Gastroesophageal sphincter (tissue), 4 donors: ENCODE data around the gene DNAL4. TPM values are rescaled to one million over a fixed set of nuclear protein-coding genes. Genes with fewer than 3 reads are reported as not detected.

ENCODE experiments used
- ATAC-seq: fragments of 150-250 bp; one replicate; pipeline ENCODE4 v1.9.1; 2016; ENCODE audit warnings: mild to moderate bottlenecking, moderate library complexity
- H3K27ac ChIP-seq, 4 donors: fragments of 200-600 bp; sonication (generic) in 3 of 4; 1 replicate in 3 of 4; 2 replicates in 1 of 4; pipeline ENCODE4 v1.5.1; 2016 to 2019
- H3K27me3 ChIP-seq: fragments of 200-600 bp; sonication (generic); one replicate; pipeline ENCODE4 v1.5.1; 2019
- H3K36me3 ChIP-seq, 2 donors: fragments of 200-600 bp; sonication (generic); one replicate each; pipeline ENCODE4 v1.5.1; 2019; ENCODE audit warnings: control low read depth in 1 of 2
- H3K4me1 ChIP-seq, 3 donors: fragments of 200-600 bp; sonication (generic); 1 replicate in 2 of 3; 2 replicates in 1 of 3; pipeline ENCODE4 v1.5.1; 2016 to 2019; ENCODE audit warnings: control low read depth in 2 of 3
- H3K4me3 ChIP-seq, 2 donors: fragments of 200-600 bp; sonication (generic); one replicate each; pipeline ENCODE4 v1.5.1; 2019; ENCODE audit warnings: mild to moderate bottlenecking in 1 of 2, moderate library complexity in 1 of 2
- H3K9me3 ChIP-seq, 3 donors: fragments of 200-600 bp; sonication (generic); one replicate each; pipeline ENCODE4 v1.5.1; 2017 to 2019; ENCODE audit warnings: control low read depth in 2 of 3
- CTCF ChIP-seq, 4 experiments: fragments of 200-600 bp in 2 of 4; fragments of 450-650 bp in 2 of 4; sonication (generic) in 1 of 4; IDR thresholded peaks; one replicate each; pipeline ENCODE4 v1.5.1; 2017 to 2019; ENCODE audit warnings: antibody characterized with exemption in 4 of 4, mild to moderate bottlenecking in 2 of 4, moderate library complexity in 2 of 4
- EP300 ChIP-seq: sonication (generic); formaldehyde crosslinking; IDR thresholded peaks from one replicate; pipeline ENCODE4 v1.6.1; 2017; ENCODE audit warnings: antibody characterized with exemption, mild to moderate bottlenecking
- POLR2A ChIP-seq, 2 donors: fragments of 450-650 bp; IDR thresholded peaks; one replicate each; pipeline ENCODE4 v1.6.1; 2017; ENCODE audit warnings: antibody characterized with exemption in 2 of 2, mild to moderate bottlenecking in 2 of 2, moderate library complexity in 1 of 2
- POLR2AphosphoS5 ChIP-seq: sonication (generic); formaldehyde crosslinking; IDR thresholded peaks from one replicate; pipeline ENCODE4 v1.6.1; 2017; ENCODE audit warnings: antibody characterized with exemption
- WGBS, 2 donors: methylation state at CpG; one replicate each; pipeline ENCODE4 v1.1.5; 2018; ENCODE audit warnings: low coverage in 1 of 2; 5-methylcytosine and 5-hydroxymethylcytosine counted together
- total RNA-seq, 4 donors: library from RNA; depleted of rRNA; stranded (reverse); fragments of >200 nt; gene quantifications; one replicate each; pipeline ENCODE4 v1.1.0, GENCODE V29; 2016

Gene DNAL4
- total RNA-seq, 4 donors from 2014 or later, result 10.0 to 16.1 (median 14.6) TPM

- Histone ChIP-seq H3K9me3 (no peaks in the 10 kb centered on the region), H3K27ac (no peak overlapping the region), H3K4me1 (peaks cover 0 to 12% (median 0%) of the 10 kb centered on the region in 3 donors), H3K36me3 (no peaks in the 10 kb centered on the region), H3K4me3 (no peak overlapping the region), H3K27me3 (no peaks in the 10 kb centered on the region)
- ATAC-seq, result no peak
- WGBS, 2 donors, result 65 to 70% methylated on average over 2 of the region's 16 CpGs
- TF ChIP-seq EP300, result no peak
- TF ChIP-seq CTCF (IDR thresholded peaks at IDR 0.05), result no peak
- no peak for TF ChIP-seq POLR2AphosphoS5
- no peak for TF ChIP-seq POLR2A (IDR thresholded peaks at IDR 0.05)
Measured at GRCh38 chr22:38770257-38770949, 23.5 kb downstream of the DNAL4 start.

GRCh38 chr22:38768036-38768435, 25.9 kb downstream of the DNAL4 start:
- ATAC-seq, result no peak
- H3K27me3 ChIP-seq, result no peaks in the 10 kb centered on the region
- H3K36me3 ChIP-seq, result no peaks in the 10 kb centered on the region
- TF ChIP-seq CTCF (IDR thresholded peaks at IDR 0.05), result no peak
- no peak for TF ChIP-seq POLR2A (IDR thresholded peaks at IDR 0.05)
- TF ChIP-seq POLR2AphosphoS5, result no peak
- no peak for TF ChIP-seq EP300
- peaks cover 0 to 12% (median 0%) of the 10 kb centered on the region in 3 donors for H3K4me1 ChIP-seq
- no peaks in the 10 kb centered on the region for H3K9me3 ChIP-seq
- H3K27ac ChIP-seq, result no peak overlapping the region
- no peak overlapping the region for H3K4me3 ChIP-seq
- 92% methylated on average over 7 of the region's 11 CpGs; no CpG with 5 or more reads in 1 of the 2 donors for WGBS, 2 donors

GRCh38 chr22:38767313-38767712, 26.6 kb downstream of the DNAL4 start:
- TF ChIP-seq EP300, result no peak
- TF ChIP-seq POLR2AphosphoS5, result no peak
- no peak for TF ChIP-seq POLR2A (IDR thresholded peaks at IDR 0.05)
- no peak for TF ChIP-seq CTCF (IDR thresholded peaks at IDR 0.05)
- Histone ChIP-seq H3K9me3 (no peaks in the 10 kb centered on the region), H3K4me3 (no peak overlapping the region), H3K27ac (no peak overlapping the region), H3K27me3 (no peaks in the 10 kb centered on the region), H3K36me3 (no peaks in the 10 kb centered on the region), H3K4me1 (peaks cover 0 to 12% (median 0%) of the 10 kb centered on the region in 3 donors)
- 83% methylated on average over 3 of the region's 9 CpGs; no CpG with 5 or more reads in 1 of the 2 donors for WGBS, 2 donors
- no peak for ATAC-seq

- ATAC-seq, result peak; percentile 48
- Histone ChIP-seq H3K9me3 (no peaks in the 10 kb centered on the region), H3K27me3 (no peaks in the 10 kb centered on the region), H3K36me3 (no peaks in the 10 kb centered on the region), H3K4me3 (no peak overlapping the region), H3K4me1 (peaks cover 0 to 12% (median 0%) of the 10 kb centered on the region in 3 donors), H3K27ac (no peak overlapping the region)
- no peak for TF ChIP-seq EP300
- no peak for TF ChIP-seq POLR2AphosphoS5
- TF ChIP-seq CTCF (IDR thresholded peaks at IDR 0.05), result peak in 3 of 4 experiments; percentile 49 to 75 (median 65)
- TF ChIP-seq POLR2A (IDR thresholded peaks at IDR 0.05), result no peak
- WGBS, 2 donors, result 71 to 88% methylated on average over 3 to 4 of the region's 14 CpGs
Measured at GRCh38 chr22:38766076-38766777, 27.7 kb downstream of the DNAL4 start.

GRCh38 chr22:38762551-38762983, 31.4 kb downstream of the DNAL4 start:
- no peaks in the 10 kb centered on the region for H3K36me3 ChIP-seq
- ATAC-seq, result no peak
- peaks cover 0 to 5% (median 0%) of the 10 kb centered on the region in 3 donors for H3K4me1 ChIP-seq
- no peak overlapping the region for H3K4me3 ChIP-seq
- H3K9me3 ChIP-seq, result no peaks in the 10 kb centered on the region
- WGBS, 2 donors, result 65% methylated on average over 6 of the region's 11 CpGs; no CpG with 5 or more reads in 1 of the 2 donors
- TF ChIP-seq EP300, result no peak
- no peak for TF ChIP-seq POLR2A (IDR thresholded peaks at IDR 0.05)
- TF ChIP-seq POLR2AphosphoS5, result no peak
- no peak for TF ChIP-seq CTCF (IDR thresholded peaks at IDR 0.05)
- no peak overlapping the region for H3K27ac ChIP-seq
- H3K27me3 ChIP-seq, result no peaks in the 10 kb centered on the region
